ENCODE data around the gene CERS1. TPM values are rescaled to one million over a fixed set of nuclear protein-coding genes. Genes with fewer than 3 reads are reported as not detected.

The CERS1 gene
- total RNA-seq, 1 donor from 2014 or later = not detected

DNA sequence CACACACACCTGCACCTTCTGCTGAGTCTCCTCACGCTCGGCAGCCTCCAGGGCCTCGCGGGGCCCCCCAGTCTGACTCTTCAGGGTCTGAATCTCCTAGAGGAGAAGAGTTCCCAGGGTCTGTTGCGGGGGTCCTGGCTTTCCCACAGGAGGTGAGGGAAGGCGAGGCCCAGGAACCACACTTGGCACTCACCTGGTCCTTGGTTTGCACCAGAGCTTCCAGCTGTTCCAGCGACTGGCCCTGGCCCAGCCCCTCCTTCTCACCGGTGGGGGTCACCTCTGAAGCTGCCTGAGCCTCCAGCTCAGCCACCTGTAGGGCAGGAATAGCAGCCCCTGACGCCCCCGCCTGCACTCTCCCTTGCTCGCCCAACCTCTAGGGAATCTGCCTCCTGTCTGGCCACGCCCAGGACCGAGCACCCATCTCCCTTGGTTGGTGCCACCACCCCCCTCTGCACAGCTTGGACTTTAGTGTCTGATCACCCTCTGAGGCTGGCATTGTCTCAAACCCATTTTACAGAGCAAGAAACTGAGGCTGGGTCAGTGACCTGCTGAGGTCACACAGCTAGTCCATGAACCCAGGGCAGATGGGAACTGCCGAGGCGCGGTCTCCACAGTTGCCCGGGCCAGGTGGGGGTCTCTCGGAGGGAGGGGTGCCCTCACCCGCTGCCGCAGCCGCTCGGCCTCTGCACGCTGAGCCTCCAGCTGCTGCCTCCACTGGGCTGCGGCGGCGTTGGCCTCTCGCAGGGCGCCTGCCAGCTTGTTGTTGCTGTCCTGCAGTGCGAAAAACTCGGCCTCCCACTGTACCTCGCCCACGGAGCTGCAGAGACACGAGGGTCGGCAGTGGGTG is 35.6 kb upstream of the CERS1 start:
- Histone ChIP-seq H3K4me1 (no peaks in the 10 kb centered on the region), H3K9me3 (no peaks in the 10 kb centered on the region), H3K4me3 (no peak overlapping the region), H3K27ac (no peak overlapping the region), H3K36me3 (peaks cover 45 to 63% of the 10 kb centered on the region in 2 donors), H3K27me3 (no peaks in the 10 kb centered on the region)
- intact Hi-C loops (cut with DNase I) = no loop called here
- no peak for DNase-seq (ENCODE audit: low spot score in 2 of 2)
- TF ChIP-seq, protein P1, sequence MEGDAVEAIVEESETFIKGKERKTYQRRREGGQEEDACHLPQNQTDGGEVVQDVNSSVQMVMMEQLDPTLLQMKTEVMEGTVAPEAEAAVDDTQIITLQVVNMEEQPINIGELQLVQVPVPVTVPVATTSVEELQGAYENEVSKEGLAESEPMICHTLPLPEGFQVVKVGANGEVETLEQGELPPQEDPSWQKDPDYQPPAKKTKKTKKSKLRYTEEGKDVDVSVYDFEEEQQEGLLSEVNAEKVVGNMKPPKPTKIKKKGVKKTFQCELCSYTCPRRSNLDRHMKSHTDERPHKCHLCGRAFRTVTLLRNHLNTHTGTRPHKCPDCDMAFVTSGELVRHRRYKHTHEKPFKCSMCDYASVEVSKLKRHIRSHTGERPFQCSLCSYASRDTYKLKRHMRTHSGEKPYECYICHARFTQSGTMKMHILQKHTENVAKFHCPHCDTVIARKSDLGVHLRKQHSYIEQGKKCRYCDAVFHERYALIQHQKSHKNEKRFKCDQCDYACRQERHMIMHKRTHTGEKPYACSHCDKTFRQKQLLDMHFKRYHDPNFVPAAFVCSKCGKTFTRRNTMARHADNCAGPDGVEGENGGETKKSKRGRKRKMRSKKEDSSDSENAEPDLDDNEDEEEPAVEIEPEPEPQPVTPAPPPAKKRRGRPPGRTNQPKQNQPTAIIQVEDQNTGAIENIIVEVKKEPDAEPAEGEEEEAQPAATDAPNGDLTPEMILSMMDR (IDR thresholded peaks at IDR 0.05) = no peak

DNA sequence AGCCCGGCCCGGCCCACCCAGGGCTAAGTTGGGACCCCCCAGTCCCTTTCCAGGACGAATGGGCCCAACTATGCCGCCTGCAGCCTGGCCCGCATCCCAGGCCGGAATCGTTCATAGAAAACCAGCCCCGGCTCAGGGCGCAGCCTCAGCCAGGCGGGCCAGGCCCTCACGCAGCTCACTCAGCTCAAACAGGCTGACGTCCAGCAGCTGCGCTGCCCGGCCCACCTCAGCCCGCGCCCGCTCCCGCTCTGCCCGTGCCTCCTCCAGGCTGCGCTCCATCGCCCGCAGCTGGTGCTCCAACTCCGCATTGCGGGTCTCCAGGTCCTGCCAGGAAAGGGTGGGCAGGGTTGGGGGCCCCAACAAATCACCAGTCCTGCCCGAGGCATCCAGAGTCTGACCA is 33.4 kb upstream of the CERS1 start:
- no peak overlapping the region for H3K4me3 ChIP-seq
- no peaks in the 10 kb centered on the region for H3K27me3 ChIP-seq
- no peaks in the 10 kb centered on the region for H3K4me1 ChIP-seq
- intact Hi-C loops (cut with DNase I) = no loop called here
- H3K9me3 ChIP-seq = no peaks in the 10 kb centered on the region
- H3K27ac ChIP-seq = no peak overlapping the region
- DNase-seq (ENCODE audit: low spot score in 2 of 2) = no peak
- peaks cover 55 to 76% of the 10 kb centered on the region in 2 donors for H3K36me3 ChIP-seq
- TF ChIP-seq, protein P1 (IDR thresholded peaks at IDR 0.05) = no peak

DNA sequence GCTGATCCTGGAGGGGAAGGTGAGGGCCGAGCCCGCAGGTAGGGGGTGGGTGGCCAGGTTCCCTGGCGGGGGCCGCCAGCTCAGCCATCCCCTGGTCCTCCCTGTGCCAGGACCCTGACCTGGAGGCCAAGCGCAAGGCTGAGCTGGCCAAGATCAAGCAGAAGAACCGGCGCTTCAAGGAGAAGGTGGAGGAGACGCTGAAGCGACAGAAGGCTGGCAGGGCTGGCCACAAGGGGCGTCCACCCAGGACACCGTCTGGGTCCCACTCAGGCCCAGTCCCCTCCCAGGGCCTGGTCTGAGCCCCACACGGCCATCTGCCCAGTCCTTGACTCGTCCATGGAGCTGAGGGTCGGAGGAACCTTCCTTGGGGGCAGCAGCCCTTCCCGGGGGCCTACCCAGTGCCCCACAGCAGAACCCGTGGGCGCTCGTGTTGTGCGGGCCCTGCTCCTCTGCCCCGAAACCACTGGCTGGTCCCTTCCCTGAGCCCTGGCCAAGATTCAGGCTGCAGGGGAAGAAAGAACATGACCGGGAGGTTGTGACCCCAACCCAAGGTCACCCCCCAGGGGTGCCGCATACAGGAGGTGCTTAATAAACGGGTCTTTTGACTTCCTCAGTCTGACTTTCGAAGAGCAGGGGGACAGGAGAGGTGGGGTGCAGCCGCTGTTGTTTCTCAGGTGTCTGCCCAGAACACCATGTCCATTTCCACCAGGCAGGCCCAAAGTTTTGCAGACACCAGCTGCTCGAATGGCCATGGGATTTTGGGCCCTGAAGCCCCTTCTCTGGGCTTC is 32.3 kb upstream of the CERS1 start:
- Histone ChIP-seq H3K27me3 (no peaks in the 10 kb centered on the region), H3K9me3 (no peaks in the 10 kb centered on the region), H3K27ac (no peak overlapping the region), H3K4me3 (no peak overlapping the region), H3K4me1 (no peaks in the 10 kb centered on the region), H3K36me3 (peaks cover 59 to 81% of the 10 kb centered on the region in 2 donors)
- TF ChIP-seq, protein P1 (IDR thresholded peaks at IDR 0.05) = no peak
- DNase-seq (ENCODE audit: low spot score in 2 of 2) = no peak
- intact Hi-C loops (cut with DNase I) = no loop called here

DNA sequence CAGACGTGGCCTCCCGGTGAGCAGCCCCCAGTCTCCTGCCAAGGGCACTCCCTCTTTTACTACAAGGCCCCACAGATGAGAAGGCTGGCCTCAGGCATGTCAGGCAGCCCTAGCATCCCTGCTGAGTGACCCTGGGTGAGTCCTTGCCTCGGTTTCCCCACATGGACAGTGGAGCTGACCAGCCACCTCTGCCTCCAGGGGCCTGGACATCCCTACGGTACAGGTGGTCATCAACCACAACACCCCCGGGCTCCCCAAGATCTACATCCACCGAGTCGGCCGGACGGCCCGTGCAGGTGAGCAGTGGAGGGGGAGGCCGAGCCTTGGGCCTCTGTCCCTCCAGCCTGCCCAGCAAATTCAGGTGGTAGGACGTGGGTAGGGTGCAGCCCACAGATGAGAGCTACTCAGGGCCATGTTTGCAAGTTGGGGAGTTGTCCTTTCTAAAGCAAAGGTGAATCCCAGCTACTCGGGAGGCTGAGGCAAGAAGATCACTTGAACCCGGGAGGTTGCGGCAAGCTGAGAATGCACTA is 28.8 kb upstream of the CERS1 start:
- no peak overlapping the region for H3K4me3 ChIP-seq
- H3K27me3 ChIP-seq = no peaks in the 10 kb centered on the region
- H3K27ac ChIP-seq = no peak overlapping the region
- H3K9me3 ChIP-seq = no peaks in the 10 kb centered on the region
- intact Hi-C loops (cut with DNase I) = no loop called here
- no peak for DNase-seq (ENCODE audit: low spot score in 2 of 2)
- peaks cover 63 to 84% of the 10 kb centered on the region in 2 donors for H3K36me3 ChIP-seq
- TF ChIP-seq, protein P1 (IDR thresholded peaks at IDR 0.05) = no peak
- peaks cover 6 to 10% of the 10 kb centered on the region in 2 donors for H3K4me1 ChIP-seq

DNA sequence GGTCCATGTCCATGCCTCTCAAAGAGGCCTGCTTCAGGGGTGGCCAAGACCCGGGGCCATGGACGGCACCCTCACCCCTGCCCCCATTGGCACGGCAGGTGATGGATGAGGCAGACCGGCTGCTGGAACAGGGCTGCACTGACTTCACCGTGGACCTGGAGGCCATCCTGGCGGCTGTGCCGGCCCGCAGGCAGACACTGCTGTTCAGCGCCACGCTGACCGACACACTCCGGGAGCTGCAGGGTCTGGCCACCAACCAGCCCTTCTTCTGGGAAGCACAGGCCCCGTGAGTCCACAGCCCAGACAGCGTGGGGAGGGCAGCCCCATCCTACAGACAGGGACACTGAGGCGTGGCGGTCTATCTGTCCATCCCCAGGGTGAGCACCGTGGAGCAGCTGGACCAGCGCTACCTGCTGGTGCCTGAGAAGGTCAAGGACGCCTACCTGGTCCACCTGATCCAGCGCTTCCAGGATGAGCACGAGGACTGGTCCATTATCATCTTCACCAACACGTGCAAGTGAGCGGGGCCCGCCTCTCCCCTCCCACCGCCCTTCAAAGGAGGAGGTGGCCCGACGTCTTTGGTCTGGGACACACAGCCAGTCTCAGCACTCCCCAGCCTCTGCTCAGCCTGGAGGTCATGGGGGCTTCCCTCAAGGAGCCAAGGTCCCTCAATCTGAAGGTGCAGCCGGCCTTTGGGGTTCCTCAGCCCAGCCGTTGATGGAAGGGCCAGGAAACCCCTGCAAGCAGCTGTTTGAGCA is 26.4 kb upstream of the CERS1 start:
- peaks cover 49 to 60% of the 10 kb centered on the region in 2 donors for H3K36me3 ChIP-seq

More for the DNA sequence above, 26.4 kb upstream of the CERS1 start:
- H3K4me1 ChIP-seq = peaks cover 6 to 22% of the 10 kb centered on the region in 2 donors
- H3K9me3 ChIP-seq = no peaks in the 10 kb centered on the region
- H3K27ac ChIP-seq = no peak overlapping the region
- intact Hi-C loops (cut with DNase I) = no loop called here
- TF ChIP-seq, protein P1 (IDR thresholded peaks at IDR 0.05) = no peak
- no peak for DNase-seq (ENCODE audit: low spot score in 2 of 2)
- no peaks in the 10 kb centered on the region for H3K27me3 ChIP-seq
- H3K4me3 ChIP-seq = no peak overlapping the region

Measured in ascending aorta (tissue), 2 donors.